Activated T-cell treated with anti-CD3 and anti-CD28 coated beads, Interleukin-2, amount 50 U/mL, for 1 hour (primary cell): ENCODE results near the gene TP63.
"Not testable (repeated sequence)": the region's sequence is repeated elsewhere in the genome, so short reads cannot be mapped to it uniquely, and the experiment has no call there.

ENCODE experiments used
- DNase-seq: peaks from one replicate; pipeline ENCODE4 v3.0.0-alpha.2; 2020

Gene TP63

DNA sequence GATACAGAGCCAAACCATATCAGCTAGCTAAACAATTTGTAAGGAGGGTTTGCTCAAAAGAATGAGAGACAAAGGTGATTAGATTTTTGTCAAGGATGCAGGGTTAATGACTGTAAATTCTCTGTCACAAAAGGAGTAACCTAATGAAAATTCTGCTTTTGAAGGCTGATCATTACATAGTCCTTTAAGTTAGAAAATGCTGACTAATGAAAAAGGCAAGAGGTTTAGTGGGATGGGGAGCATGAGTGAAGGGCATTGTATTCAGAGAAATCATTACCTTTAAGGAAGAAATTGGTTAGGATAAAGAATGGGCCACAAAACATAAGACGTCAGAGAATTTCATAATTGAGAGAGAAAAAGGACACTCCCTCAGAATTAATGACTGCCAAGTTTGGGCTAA is 97.7 kb downstream of the TP63 start:
- DNase-seq, result no peak

- DNase-seq, result no peak
Measured at GRCh38 chr3:189734061-189734460, 102.9 kb downstream of the TP63 start.

GRCh38 chr3:189735913-189736312 is 104.7 kb downstream of the TP63 start:
- DNase-seq, result no peak

DNA sequence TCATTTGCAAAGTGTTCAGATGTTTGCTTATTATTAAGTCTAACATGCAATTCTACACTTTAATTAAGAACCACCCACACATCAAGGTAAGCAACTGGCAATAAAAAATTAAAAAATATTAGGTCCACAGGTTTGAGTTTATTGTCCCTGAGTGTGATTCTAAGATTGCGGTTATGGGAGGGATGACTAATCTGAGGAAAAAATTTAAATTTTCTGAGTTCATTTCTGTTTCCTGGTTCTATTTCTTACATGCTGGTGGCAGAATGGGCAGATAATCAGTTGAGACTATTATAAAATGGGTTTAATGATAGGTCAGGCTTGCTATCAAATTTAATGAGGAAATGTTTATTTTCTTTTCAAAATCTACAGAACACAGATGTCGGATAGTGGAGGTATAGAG is 105.9 kb downstream of the TP63 start:
- no peak for DNase-seq

- DNase-seq, result no peak
Measured at GRCh38 chr3:189737619-189738018, 106.4 kb downstream of the TP63 start.

GRCh38 chr3:189739378-189739777 is 108.2 kb downstream of the TP63 start:
- DNase-seq, result no peak

DNA sequence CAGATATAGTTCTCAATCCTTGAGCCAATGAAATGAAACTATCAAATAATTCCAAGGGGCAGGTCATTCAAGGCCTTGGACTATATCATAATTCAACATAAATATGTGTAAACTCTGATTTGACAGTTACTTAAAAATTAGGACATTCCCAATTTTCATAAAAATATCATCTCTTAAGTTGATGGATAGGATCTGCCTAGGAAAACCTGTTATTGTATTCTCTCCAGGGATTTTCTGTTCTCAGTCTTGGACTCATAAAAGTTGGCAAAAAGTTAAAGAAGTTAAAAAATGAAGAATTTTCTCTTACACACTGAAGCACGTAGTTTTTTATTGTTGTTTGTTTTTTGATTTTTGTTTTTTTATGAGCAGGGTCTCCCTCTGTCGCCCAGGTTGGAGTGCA is 109.0 kb downstream of the TP63 start:
- DNase-seq, result no peak

DNA sequence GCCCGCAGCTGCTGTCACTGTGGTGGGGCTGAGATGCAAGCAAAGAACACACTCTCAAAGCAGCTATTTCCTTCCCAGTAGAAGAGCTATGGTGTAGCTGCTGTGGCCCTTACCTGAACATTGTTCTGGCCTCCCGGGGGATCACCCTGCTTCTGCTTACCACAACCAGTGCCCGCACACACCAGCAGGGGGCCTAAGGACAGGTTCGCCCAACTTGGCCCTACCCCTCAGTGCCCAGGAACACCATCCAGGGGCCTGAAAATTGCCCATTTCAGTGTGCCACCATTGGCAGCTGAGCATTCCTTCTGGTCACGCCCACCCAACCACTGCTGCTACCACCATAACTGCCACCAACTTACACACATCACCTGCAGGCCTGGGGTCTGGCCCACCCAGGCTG is 113.0 kb downstream of the TP63 start:
- no peak for DNase-seq

GRCh38 chr3:189745622-189746021 is 114.4 kb downstream of the TP63 start:
- DNase-seq, result no peak

GRCh38 chr3:189748046-189748445 is 116.9 kb downstream of the TP63 start:
- no peak for DNase-seq

DNA sequence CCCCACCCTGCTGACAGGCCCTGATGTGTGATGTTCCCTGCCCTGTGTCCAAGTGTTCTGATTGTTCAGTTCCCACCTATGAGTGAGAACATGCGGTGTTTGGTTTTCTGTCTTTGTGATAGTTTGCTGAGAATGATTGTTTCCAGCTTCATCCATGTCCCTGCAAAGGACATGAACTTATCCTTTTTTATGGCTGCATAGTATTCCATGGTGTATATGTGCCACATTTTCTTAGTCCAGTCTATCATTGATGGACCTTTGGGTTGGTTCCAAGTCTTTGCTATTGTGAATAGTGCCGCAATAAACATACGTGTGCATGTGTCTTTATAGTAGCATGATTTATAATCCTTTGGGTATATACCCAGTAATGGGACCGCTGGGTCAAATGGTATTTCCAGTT is 119.8 kb downstream of the TP63 start:
- DNase-seq, result not testable (repeated sequence)

GRCh38 chr3:189754356-189754755 is 123.2 kb downstream of the TP63 start:
- no peak for DNase-seq

DNA sequence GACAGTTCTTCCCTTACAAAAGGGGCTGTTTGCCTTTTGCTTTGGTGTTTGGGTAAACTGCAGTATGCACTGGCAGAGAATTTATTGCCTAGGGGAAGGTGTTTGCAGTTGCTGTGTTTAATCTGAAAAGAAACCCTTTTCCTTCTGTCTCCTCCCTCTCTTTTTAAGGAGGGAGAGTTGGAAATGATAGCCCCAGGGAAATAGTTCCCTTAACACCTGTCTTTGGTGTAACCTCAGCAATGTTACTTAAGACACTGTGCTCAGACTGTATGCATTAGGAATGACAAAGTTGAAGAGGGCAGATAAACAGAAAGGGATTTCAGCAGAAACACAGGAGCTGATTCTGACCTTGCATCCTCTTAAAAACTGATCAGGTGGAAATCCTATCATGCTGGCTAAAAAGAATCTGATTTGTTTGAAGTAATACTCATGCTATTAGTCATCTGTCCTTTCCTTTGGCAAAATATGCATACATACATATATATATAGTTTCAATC is 125.4 kb downstream of the TP63 start:
- DNase-seq, result no peak

DNA sequence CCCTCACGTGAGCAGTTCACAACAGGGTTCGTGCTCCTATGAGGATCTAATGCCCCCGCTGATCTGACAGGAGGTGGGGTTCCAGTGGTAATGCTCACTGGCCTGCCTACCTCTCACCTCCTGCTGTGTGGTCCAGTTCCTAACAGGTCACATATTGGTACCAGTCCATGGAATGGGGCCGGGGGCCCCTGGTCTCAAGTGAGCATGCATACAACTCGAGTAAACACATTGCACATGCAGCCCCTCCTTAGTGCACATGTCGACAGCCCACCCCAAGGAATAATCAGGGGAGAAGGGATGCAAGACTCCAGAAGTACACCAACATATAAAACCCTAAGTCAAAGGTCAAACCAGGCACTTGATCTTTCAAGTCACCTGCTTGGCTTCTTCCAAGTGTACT is 127.0 kb downstream of the TP63 start:
- DNase-seq, result no peak

DNA sequence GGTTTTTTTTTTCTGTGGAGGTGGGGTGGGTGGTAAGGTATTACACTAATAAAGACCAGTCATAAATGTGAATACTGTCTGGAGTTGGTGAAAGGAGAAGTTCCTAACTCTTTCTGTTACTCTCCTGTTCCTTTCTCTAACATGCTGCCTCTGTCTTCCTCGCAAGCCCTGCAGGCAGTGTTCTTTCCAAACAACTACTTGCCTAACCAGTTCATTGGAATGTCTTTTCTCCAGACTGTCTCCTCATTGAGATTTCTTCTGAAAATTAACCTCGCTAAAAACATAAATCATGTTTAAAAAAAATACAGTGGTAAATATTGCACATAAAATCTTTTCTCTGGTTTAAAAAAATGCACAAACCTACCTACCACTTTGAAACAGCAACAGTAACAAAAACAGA is 135.2 kb downstream of the TP63 start:
- DNase-seq, result no peak

DNA sequence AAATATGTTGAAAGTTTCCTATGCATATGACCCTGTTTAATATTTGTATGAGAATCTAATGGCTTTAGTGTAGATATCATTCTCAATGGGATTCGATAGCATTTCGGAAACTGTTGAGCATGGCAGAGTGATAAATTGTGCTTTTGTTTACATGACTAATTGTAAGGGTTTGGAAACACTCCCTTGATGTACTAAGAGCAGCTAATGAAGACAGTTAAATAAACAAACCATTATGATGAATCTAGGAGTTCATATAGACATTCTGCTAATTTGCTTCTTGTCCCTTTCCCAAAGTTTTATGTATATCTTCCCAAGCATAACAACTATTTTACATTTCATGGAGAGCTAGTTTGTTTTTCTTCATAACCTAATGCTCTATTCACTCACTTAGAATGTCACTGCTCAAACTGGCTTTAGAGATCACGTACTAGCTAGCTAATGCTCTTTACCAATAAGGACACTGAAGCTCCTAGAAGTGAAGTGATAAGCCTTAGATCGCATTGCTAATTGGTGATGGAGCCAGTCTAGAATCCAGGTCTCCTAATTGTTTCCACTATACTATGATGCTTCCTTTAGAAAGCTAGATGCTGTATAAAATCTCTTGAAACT is 140.8 kb downstream of the TP63 start:
- no peak for DNase-seq

GRCh38 chr3:189772584-189772983 is 141.4 kb downstream of the TP63 start:
- DNase-seq, result no peak

DNA sequence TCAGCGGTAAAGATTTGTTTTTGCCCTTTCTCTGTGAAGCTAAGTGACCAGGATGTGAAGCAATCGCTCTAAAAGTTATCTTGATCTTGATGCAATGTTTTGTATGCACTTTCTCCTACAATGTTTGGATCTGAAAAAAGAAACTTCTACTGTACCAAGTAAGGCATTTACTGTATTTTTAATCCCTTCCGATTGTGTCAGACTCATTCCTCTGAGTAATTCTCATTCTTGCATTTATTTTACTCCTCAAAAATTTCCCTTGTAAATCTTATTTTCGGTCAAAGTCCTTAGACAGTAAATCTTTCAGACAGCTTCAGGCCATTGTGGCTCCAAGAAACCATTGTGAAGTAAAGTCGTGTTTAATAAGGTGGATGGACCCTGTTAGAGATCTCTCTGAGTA is 141.9 kb downstream of the TP63 start:
- DNase-seq, result no peak

DNA sequence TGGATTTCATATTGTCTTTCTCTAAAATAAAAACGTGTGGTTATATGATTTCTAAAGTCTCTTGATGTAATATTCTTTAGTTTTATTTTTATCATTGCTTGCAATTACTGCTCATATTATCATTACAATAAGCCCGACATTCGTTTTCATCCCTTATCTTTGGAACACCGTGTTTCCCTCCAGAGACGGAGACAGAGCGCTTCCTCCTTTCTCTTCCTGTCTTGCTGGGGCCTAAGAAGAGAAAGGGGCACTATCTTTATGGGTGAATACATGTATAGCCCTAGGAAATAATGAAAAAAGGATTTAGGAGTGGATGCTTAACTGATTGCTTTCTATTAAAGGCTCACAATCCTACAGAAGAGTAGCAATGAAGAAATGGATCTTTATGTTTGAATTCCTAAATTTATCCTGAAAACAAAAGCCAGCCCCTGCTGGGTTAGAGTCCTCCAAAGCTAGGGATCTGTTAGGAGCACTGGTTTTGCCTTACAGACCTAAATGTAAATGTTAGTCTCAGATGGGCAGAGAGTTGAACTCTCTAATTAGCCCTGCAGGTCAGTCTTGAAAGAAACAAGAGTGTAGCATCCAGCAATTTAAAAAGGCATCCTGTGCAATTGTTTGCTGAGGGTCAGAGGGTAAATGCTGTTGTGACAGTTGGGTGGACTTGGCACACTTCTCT is 145.1 kb downstream of the TP63 start:
- DNase-seq, result no peak

- no peak for DNase-seq
Measured at GRCh38 chr3:189778340-189778950, 147.3 kb downstream of the TP63 start.

- no peak for DNase-seq
Measured at GRCh38 chr3:189779166-189779565, 148.0 kb downstream of the TP63 start.

DNA sequence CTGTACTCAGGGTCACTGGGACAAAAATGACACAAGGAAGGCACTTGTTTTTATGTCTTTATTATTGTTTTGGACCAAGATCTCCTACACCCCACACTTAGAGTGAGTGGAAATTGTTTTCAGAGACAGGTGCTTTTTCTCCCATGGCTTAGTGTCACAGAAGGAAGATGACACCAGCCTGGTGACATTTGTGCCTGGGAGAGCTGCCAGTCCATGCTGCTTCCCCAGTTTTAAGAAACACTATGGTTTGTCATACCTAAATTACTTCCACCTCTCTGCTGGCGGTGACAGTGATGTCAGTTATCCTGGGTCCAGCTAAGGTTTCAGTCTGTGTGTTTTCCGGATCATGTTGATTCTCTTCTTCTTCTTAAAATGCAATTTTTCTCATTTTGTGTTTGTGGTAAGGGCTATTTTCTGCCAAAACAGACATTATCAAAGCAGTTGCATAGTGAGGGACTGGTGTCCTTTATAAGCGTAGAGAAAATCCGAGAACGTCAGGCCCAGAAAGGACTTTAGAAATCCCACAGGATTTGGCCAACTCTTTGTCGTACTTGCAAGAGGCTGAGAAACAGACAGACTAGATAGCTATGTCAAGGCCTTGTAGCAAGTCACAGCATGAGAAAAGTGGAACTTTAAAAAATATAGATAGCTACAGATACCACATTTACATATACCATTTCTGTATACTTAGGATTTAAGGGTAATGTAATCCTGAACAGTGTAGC is 149.5 kb downstream of the TP63 start:
- DNase-seq, result no peak

GRCh38 chr3:189781415-189781814 is 150.2 kb downstream of the TP63 start:
- DNase-seq, result no peak
